Thyroid gland (tissue), 4 donors: ENCODE measurements around the gene IFNAR2. TPM values are rescaled to one million over a fixed set of nuclear protein-coding genes. Genes with fewer than 3 reads are reported as not detected.

Experiments
- DNase-seq, 2 donors: peaks; one replicate each; pipeline ENCODE4 v3.0.0-alpha.2; 2019
- H3K27ac ChIP-seq, 3 donors: fragments of 200-600 bp; sonication (generic); 1 replicate in 2 of 3; 2 replicates in 1 of 3; pipeline ENCODE4 v1.5.1; 2016 to 2019; ENCODE audit warnings: mild to moderate bottlenecking in 1 of 3, moderate library complexity in 1 of 3
- H3K27me3 ChIP-seq: fragments of 200-600 bp; sonication (generic); one replicate; pipeline ENCODE4 v1.5.1; 2019
- H3K36me3 ChIP-seq, 2 donors: fragments of 200-600 bp; sonication (generic); one replicate each; pipeline ENCODE4 v1.5.1; 2016 to 2019
- H3K4me1 ChIP-seq, 2 donors: fragments of 200-600 bp; sonication (generic); one replicate each; pipeline ENCODE4 v1.5.1; 2017 to 2019
- H3K4me3 ChIP-seq, 3 donors: fragments of 200-600 bp; sonication (generic); replicated peaks in 1 of 3; 1 replicate in 2 of 3; 2 replicates in 1 of 3; pipeline ENCODE4 v1.5.1; 2016; ENCODE audit warnings: mild to moderate bottlenecking in 1 of 3
- H3K9me3 ChIP-seq: fragments of 200-600 bp; sonication (generic); one replicate; pipeline ENCODE4 v1.5.1; 2017
- CTCF ChIP-seq, 6 experiments: fragments of 200-600 bp in 3 of 6; fragments of 450-650 bp in 3 of 6; sonication (generic) in 3 of 6; IDR thresholded peaks; one replicate each; pipeline ENCODE4 v1.5.1; 2016 to 2019; ENCODE audit warnings: antibody characterized with exemption in 6 of 6, mild to moderate bottlenecking in 2 of 6, inconsistent platforms in 1 of 6, moderate library complexity in 1 of 6
- POLR2A ChIP-seq, 2 donors: fragments of 450-650 bp; IDR thresholded peaks; one replicate each; pipeline ENCODE4 v1.6.1; 2017; ENCODE audit warnings: antibody characterized with exemption in 2 of 2, mild to moderate bottlenecking in 2 of 2, moderate library complexity in 1 of 2
- WGBS, 2 donors: methylation state at CpG; one replicate each; pipeline ENCODE4 v1.1.5; 2017; 5-methylcytosine and 5-hydroxymethylcytosine counted together
- intact Hi-C: fragments of 100-400 bp; cut with DNase I; formaldehyde crosslinking; loops from one replicate; pipeline ENCODE4 v1.15.1; 2023
- total RNA-seq, 4 donors: library from RNA; depleted of rRNA; stranded (reverse); fragments of >200 nt; gene quantifications; one replicate each; pipeline ENCODE4 v1.2.3, GENCODE V29; 2016

IFNAR2 gene
- total RNA-seq, 4 donors from 2014 or later = 6.6 to 11.0 (median 7.8) TPM

- 85 to 93% methylated on average over 3 of the region's 3 CpGs for WGBS, 2 donors
- H3K27me3 ChIP-seq = no peaks in the 10 kb centered on the region
- H3K9me3 ChIP-seq = no peaks in the 10 kb centered on the region
- H3K4me1 ChIP-seq = peaks cover 3 to 4% of the 10 kb centered on the region in 2 donors
- intact Hi-C loops = no loop called here
- H3K27ac ChIP-seq = no peak overlapping the region
- no peak for DNase-seq
- no peak overlapping the region for H3K4me3 ChIP-seq
- no peaks in the 10 kb centered on the region for H3K36me3 ChIP-seq
- TF ChIP-seq CTCF (IDR thresholded peaks at IDR 0.05) = no peak
- no peak for TF ChIP-seq POLR2A (IDR thresholded peaks at IDR 0.05)
These were observed 5.1 kb downstream of the IFNAR2 start for GRCh38 chr21:33234635-33235520.

GRCh38 chr21:33236013-33236686 is 6.4 kb downstream of the IFNAR2 start:
- H3K4me1 ChIP-seq = peaks cover 3 to 4% of the 10 kb centered on the region in 2 donors
- no peak for TF ChIP-seq POLR2A (IDR thresholded peaks at IDR 0.05)
- TF ChIP-seq CTCF (IDR thresholded peaks at IDR 0.05) = no peak
- no peak overlapping the region for H3K27ac ChIP-seq
- intact Hi-C loops = no loop called here
- no peak overlapping the region for H3K4me3 ChIP-seq
- H3K27me3 ChIP-seq = no peaks in the 10 kb centered on the region
- H3K36me3 ChIP-seq = no peaks in the 10 kb centered on the region
- 93 to 98% methylated on average over 6 of the region's 6 CpGs for WGBS, 2 donors
- no peaks in the 10 kb centered on the region for H3K9me3 ChIP-seq
- no peak for DNase-seq

- H3K4me3 ChIP-seq = no peak overlapping the region
- no peaks in the 10 kb centered on the region for H3K27me3 ChIP-seq
- H3K9me3 ChIP-seq = no peaks in the 10 kb centered on the region
- intact Hi-C loops = no loop called here
- no peak for DNase-seq
- H3K27ac ChIP-seq = no peak overlapping the region
- peaks cover under 1 to 3% of the 10 kb centered on the region in 2 donors for H3K4me1 ChIP-seq
- H3K36me3 ChIP-seq = no peaks in the 10 kb centered on the region
- TF ChIP-seq CTCF (IDR thresholded peaks at IDR 0.05) (no peak), POLR2A (IDR thresholded peaks at IDR 0.05) (no peak)
- 70 to 82% methylated on average over 2 of the region's 2 CpGs for WGBS, 2 donors
These were observed 7.0 kb downstream of the IFNAR2 start for GRCh38 chr21:33236766-33237165.

GRCh38 chr21:33237486-33237885 is 7.7 kb downstream of the IFNAR2 start:
- 90 to 91% methylated on average over 3 of the region's 3 CpGs for WGBS, 2 donors
- TF ChIP-seq CTCF (IDR thresholded peaks at IDR 0.05) = no peak
- no peak for TF ChIP-seq POLR2A (IDR thresholded peaks at IDR 0.05)
- Histone ChIP-seq H3K36me3 (no peaks in the 10 kb centered on the region), H3K4me3 (no peak overlapping the region), H3K4me1 (peaks cover 0 to 3% of the 10 kb centered on the region in 2 donors), H3K27ac (no peak overlapping the region), H3K9me3 (no peaks in the 10 kb centered on the region), H3K27me3 (no peaks in the 10 kb centered on the region)
- no peak for DNase-seq
- intact Hi-C loops = no loop called here

- no peak overlapping the region for H3K27ac ChIP-seq
- H3K4me1 ChIP-seq = peaks cover 0 to 3% of the 10 kb centered on the region in 2 donors
- no peak for TF ChIP-seq POLR2A (IDR thresholded peaks at IDR 0.05)
- TF ChIP-seq CTCF (IDR thresholded peaks at IDR 0.05) = no peak
- no peaks in the 10 kb centered on the region for H3K36me3 ChIP-seq
- intact Hi-C loops = no loop called here
- no peaks in the 10 kb centered on the region for H3K9me3 ChIP-seq
- no peaks in the 10 kb centered on the region for H3K27me3 ChIP-seq
- H3K4me3 ChIP-seq = no peak overlapping the region
- WGBS, 2 donors = 92 to 98% methylated on average over 4 of the region's 4 CpGs
- no peak for DNase-seq
These were observed 8.4 kb downstream of the IFNAR2 start for GRCh38 chr21:33238146-33238545.
